CD4-positive, alpha-beta T cell (primary cell): Measurements from ENCODE around the gene APOBEC4. TPM values are rescaled to one million over a fixed set of nuclear protein-coding genes. Genes with fewer than 3 reads are reported as not detected.

Experiments
- ATAC-seq: fragments of 200-7000 bp; cut with Tn5 transposase; one replicate; pipeline ENCODE4 v1.10.0; 2022; ENCODE audit warnings: mild to moderate bottlenecking; ENCODE audit not compliant: poor library complexity
- CTCF ChIA-PET: fragments of 350-600 bp; sonication (Branson Sonifier 250); formaldehyde crosslinking; loops from one replicate; lab custom pipeline; 2021; ENCODE audit warnings: antibody characterized with exemption, inconsistent platforms; lab: Charles Lee
- POLR2A ChIA-PET: fragments of 350-600 bp; sonication (Branson Sonifier 250); formaldehyde crosslinking; loops from one replicate; lab custom pipeline; 2021; ENCODE audit warnings: antibody characterized with exemption, inconsistent platforms; lab: Charles Lee
- DNase-seq, 14 experiments: peaks; one replicate each; pipeline ENCODE4 v3.0.0-alpha.2; 2013 to 2020; ENCODE audit warnings: mixed read lengths in 2 of 14
- H3K27ac ChIP-seq, 2 donors: one replicate each; pipeline versions ENCODE4 v1.5.1 to v1.7.0; 2013; ENCODE audit warnings: low read length in 2 of 2, low read depth in 1 of 2, mild to moderate bottlenecking in 1 of 2
- H3K27me3 ChIP-seq, 2 experiments: 1 replicate in 1 of 2; 2 replicates in 1 of 2; pipeline versions ENCODE4 v1.6.1 to v1.7.0; 2013; ENCODE audit warnings: low read length in 2 of 2, control low read depth in 1 of 2, mild to moderate bottlenecking in 1 of 2, moderate library complexity in 1 of 2; ENCODE audit not compliant: insufficient read depth in 2 of 2, control insufficient read depth in 1 of 2
- H3K36me3 ChIP-seq: one replicate; pipeline ENCODE4 v1.6.1; 2013; ENCODE audit warnings: low read length, control low read depth; ENCODE audit not compliant: insufficient read depth
- H3K4me1 ChIP-seq: one replicate; pipeline ENCODE4 v1.6.1; 2013; ENCODE audit warnings: low read length, control low read depth; ENCODE audit not compliant: insufficient read depth
- H3K4me3 ChIP-seq: one replicate; pipeline ENCODE4 v1.5.1; 2013; ENCODE audit warnings: mild to moderate bottlenecking, low read length, moderate library complexity
- H3K9me3 ChIP-seq, 2 experiments: 1 replicate in 1 of 2; 2 replicates in 1 of 2; pipeline versions ENCODE4 v1.6.1 to v1.7.0; 2013; ENCODE audit warnings: low read length in 2 of 2, mild to moderate bottlenecking in 2 of 2, control low read depth in 1 of 2, moderate library complexity in 1 of 2; ENCODE audit not compliant: control insufficient read depth in 1 of 2, insufficient read depth in 1 of 2
- H3K27ac Mint-ChIP-seq: one replicate; pipeline ENCODE4 v1.8.0; 2020; ENCODE audit warnings: mixed read lengths
- H3K27me3 Mint-ChIP-seq: one replicate; pipeline ENCODE4 v1.8.0; 2021; ENCODE audit warnings: mixed read lengths
- H3K36me3 Mint-ChIP-seq: one replicate; pipeline ENCODE4 v1.8.0; 2021; ENCODE audit warnings: low read depth, mixed read lengths
- H3K4me1 Mint-ChIP-seq: one replicate; pipeline ENCODE4 v1.8.0; 2021; ENCODE audit warnings: low read depth, mixed read lengths
- H3K4me3 Mint-ChIP-seq: one replicate; pipeline ENCODE4 v1.8.0; 2020; ENCODE audit warnings: mild to moderate bottlenecking, mixed read lengths
- H3K9me3 Mint-ChIP-seq: one replicate; pipeline ENCODE4 v1.8.0; 2020; ENCODE audit warnings: mixed read lengths
- CTCF ChIP-seq: fragments of 200-600 bp; IDR thresholded peaks from one replicate; pipeline ENCODE4 v1.8.0; 2022; ENCODE audit warnings: antibody characterized with exemption, mild to moderate bottlenecking
- intact Hi-C, 2 experiments: fragments of 100-400 bp; cut with DNase I in 1 of 2; cut with micrococcal nuclease in 1 of 2; formaldehyde crosslinking; loops; one replicate each; pipeline versions ENCODE4 v1.15.1 to v1.9.0; 2023 to 2025; cut with DNase I, micrococcal nuclease
- total RNA-seq, 174 experiments: library from RNA in 2 of 174; stranded (reverse) in 2 of 174; gene quantifications; one replicate each; pipeline ENCODE4 v1.2.3 and lab custom pipeline; 2021 to 2026

Gene APOBEC4
- total RNA-seq, 2 experiments from 2014 or later: not detected

- Mint-ChIP-seq H3K36me3 (peaks cover 4% of the 10 kb centered on the region), H3K27me3 (peaks cover 15% of the 10 kb centered on the region), H3K4me1 (no peaks in the 10 kb centered on the region), H3K27ac (no peak overlapping the region), H3K4me3 (no peak overlapping the region), H3K9me3 (no peaks in the 10 kb centered on the region)
- no peak for TF ChIP-seq CTCF
- ATAC-seq (no peak), DNase-seq (no peak)
- intact Hi-C loops: no loop called here
- Histone ChIP-seq H3K27me3 (no peaks in the 10 kb centered on the region), H3K4me1 (no peaks in the 10 kb centered on the region), H3K4me3 (no peak overlapping the region), H3K27ac (no peak overlapping the region), H3K9me3 (peaks cover 0 to 6% of the 10 kb centered on the region in 2 experiments), H3K36me3 (no peaks in the 10 kb centered on the region)
- CTCF ChIA-PET: interaction anchor here (1.2 kb wide), 1 partner anchor 10 kb away, joined by 3 read pairs; no protein-coding TSS in a partner anchor
- POLR2A ChIA-PET: no interaction called here
Observed at GRCh38 chr1:183675381-183675780, 22.3 kb upstream of the APOBEC4 start.

- H3K9me3 ChIP-seq: peaks cover 0 to 6% of the 10 kb centered on the region in 2 experiments
- DNase-seq (no peak), ATAC-seq (no peak)
- intact Hi-C loops: no loop called here
- H3K36me3 Mint-ChIP-seq: peaks cover 4% of the 10 kb centered on the region
- no peak overlapping the region for H3K27ac Mint-ChIP-seq
- peaks cover 16% of the 10 kb centered on the region for H3K27me3 Mint-ChIP-seq
- no peaks in the 10 kb centered on the region for H3K27me3 ChIP-seq
- ChIA-PET CTCF (no interaction called here), POLR2A (no interaction called here)
- TF ChIP-seq CTCF: no peak
- no peaks in the 10 kb centered on the region for H3K4me1 ChIP-seq
- H3K4me3 Mint-ChIP-seq: no peak overlapping the region
- no peaks in the 10 kb centered on the region for H3K4me1 Mint-ChIP-seq
- H3K27ac ChIP-seq: no peak overlapping the region
- no peak overlapping the region for H3K4me3 ChIP-seq
- H3K36me3 ChIP-seq: no peaks in the 10 kb centered on the region
- H3K9me3 Mint-ChIP-seq: no peaks in the 10 kb centered on the region
Observed at GRCh38 chr1:183674886-183675285, 21.8 kb upstream of the APOBEC4 start.

GRCh38 chr1:183674339-183674738 lies 21.2 kb upstream of the APOBEC4 start:
- Mint-ChIP-seq H3K36me3 (peaks cover 4% of the 10 kb centered on the region), H3K4me1 (no peaks in the 10 kb centered on the region), H3K27ac (no peak overlapping the region), H3K4me3 (no peak overlapping the region), H3K9me3 (no peaks in the 10 kb centered on the region), H3K27me3 (peaks cover 16% of the 10 kb centered on the region)
- Histone ChIP-seq H3K27ac (no peak overlapping the region), H3K4me3 (no peak overlapping the region), H3K4me1 (no peaks in the 10 kb centered on the region), H3K9me3 (peaks cover 0 to 6% of the 10 kb centered on the region in 2 experiments), H3K36me3 (no peaks in the 10 kb centered on the region), H3K27me3 (no peaks in the 10 kb centered on the region)
- DNase-seq (no peak), ATAC-seq (no peak)
- ChIA-PET CTCF (interaction anchor here (0.8 kb wide), 1 partner anchor 11 kb away, joined by 4 read pairs; no protein-coding TSS in a partner anchor), POLR2A (no interaction called here)
- TF ChIP-seq CTCF: no peak
- intact Hi-C loops: no loop called here
